OCI-LY3 (cell line): ENCODE results near the gene CTNNA3.

ENCODE experiments used
- H2AFZ ChIP-seq: fragments of 200-600, 300-600 bp; shearing (Covaris generic); 2 replicates; pipeline ENCODE4 v1.6.0; 2014; ENCODE audit warnings: antibody characterized with exemption, low read depth, low read length
- H3K27ac ChIP-seq: fragments of 200-600, 300-600 bp; sonication (generic); 2 replicates; pipeline ENCODE4 v1.5.1; 2014; ENCODE audit warnings: mild to moderate bottlenecking, low read length, moderate library complexity, mixed read lengths
- H3K27me3 ChIP-seq: fragments of 200-600, 300-600 bp; sonication (generic); 2 replicates; pipeline ENCODE4 v1.6.1; 2014; ENCODE audit warnings: low read depth, low read length, mixed read lengths
- H3K36me3 ChIP-seq: fragments of 200-600, 300-600 bp; sonication (generic); replicated peaks from 2 replicates; pipeline ENCODE3; 2014; ENCODE audit warnings: low read depth, low read length, mixed read lengths
- H3K4me1 ChIP-seq: fragments of 300-600, 200-600 bp; sonication (generic); 2 replicates; pipeline ENCODE4 v1.6.1; 2014; ENCODE audit warnings: low read length, mixed read lengths
- H3K4me2 ChIP-seq: fragments of 200-600, 300-600 bp; sonication (generic); 2 replicates; pipeline ENCODE4 v1.6.1; 2014; ENCODE audit warnings: low read length, mixed read lengths
- H3K4me3 ChIP-seq: fragments of 300-600, 200-600 bp; sonication (generic); 2 replicates; pipeline ENCODE4 v1.5.1; 2014; ENCODE audit warnings: antibody characterized with exemption, mild to moderate bottlenecking, low read length, moderate library complexity
- H3K79me2 ChIP-seq: fragments of 300-600, 200-600 bp; shearing (Covaris generic); 2 replicates; pipeline ENCODE4 v1.6.1; 2014; ENCODE audit warnings: mild to moderate bottlenecking, low read length, mixed read lengths
- H3K9ac ChIP-seq: fragments of 300-600, 200-600 bp; shearing (Covaris generic); 2 replicates; pipeline ENCODE4 v1.6.0; 2014; ENCODE audit warnings: mild to moderate bottlenecking, low read length, moderate library complexity
- H3K9me3 ChIP-seq: fragments of 200-600, 300-600 bp; shearing (Covaris generic); 2 replicates; pipeline ENCODE4 v1.6.1; 2014; ENCODE audit warnings: low read length, mixed read lengths; ENCODE audit not compliant: insufficient read depth
- H4K20me1 ChIP-seq: fragments of 200-600, 300-600 bp; sonication (generic); 2 replicates; pipeline ENCODE4 v1.6.1; 2016; ENCODE audit warnings: low read length, mixed read lengths; ENCODE audit not compliant: insufficient read depth
- CTCF ChIP-seq: fragments of 200-600, 300-600 bp; sonication (generic); IDR thresholded peaks from 2 replicates; pipeline ENCODE4 v1.5.1; 2014; ENCODE audit warnings: antibody characterized with exemption, low read length, low read depth
- EZH2phosphoT487 ChIP-seq: fragments of 200-600 bp; shearing (Covaris generic); IDR thresholded peaks from 2 replicates; pipeline ENCODE4 v1.6.1; 2018; ENCODE audit warnings: antibody characterized with exemption, mixed run types, low read depth

Gene CTNNA3

GRCh38 chr10:66982053-66982420 lies 714.0 kb downstream of the CTNNA3 start:
- Histone ChIP-seq H2AFZ (no peak overlapping the region), H3K4me3 (no peak overlapping the region), H3K79me2 (no peaks in the 10 kb centered on the region), H3K9me3 (no peaks in the 10 kb centered on the region), H4K20me1 (no peaks in the 10 kb centered on the region), H3K36me3 (no peaks in the 10 kb centered on the region), H3K27me3 (no peaks in the 10 kb centered on the region), H3K4me1 (peaks cover 41% of the 10 kb centered on the region), H3K4me2 (no peak overlapping the region), H3K9ac (no peak overlapping the region), H3K27ac (no peak overlapping the region)
- TF ChIP-seq CTCF (no peak), EZH2phosphoT487 (no peak)

- H3K36me3 ChIP-seq = no peaks in the 10 kb centered on the region
- no peak overlapping the region for H3K9ac ChIP-seq
- no peaks in the 10 kb centered on the region for H3K27me3 ChIP-seq
- H2AFZ ChIP-seq = no peak overlapping the region
- H3K9me3 ChIP-seq = no peaks in the 10 kb centered on the region
- H3K4me3 ChIP-seq = no peak overlapping the region
- H3K4me2 ChIP-seq = no peak overlapping the region
- TF ChIP-seq EZH2phosphoT487 (no peak), CTCF (no peak)
- H3K4me1 ChIP-seq = peaks cover 41% of the 10 kb centered on the region
- no peaks in the 10 kb centered on the region for H3K79me2 ChIP-seq
- no peak overlapping the region for H3K27ac ChIP-seq
- no peaks in the 10 kb centered on the region for H4K20me1 ChIP-seq
Measured at GRCh38 chr10:66981361-66982052, 714.5 kb downstream of the CTNNA3 start.

GRCh38 chr10:66980246-66980815 lies 715.7 kb downstream of the CTNNA3 start:
- H4K20me1 ChIP-seq = no peaks in the 10 kb centered on the region
- peak overlapping the region; percentile 76 for H3K27ac ChIP-seq
- no peaks in the 10 kb centered on the region for H3K36me3 ChIP-seq
- H2AFZ ChIP-seq = peak overlapping the region; percentile 71
- H3K79me2 ChIP-seq = no peaks in the 10 kb centered on the region
- no peaks in the 10 kb centered on the region for H3K27me3 ChIP-seq
- TF ChIP-seq EZH2phosphoT487 (no peak), CTCF (no peak)
- H3K9me3 ChIP-seq = no peaks in the 10 kb centered on the region
- H3K4me1 ChIP-seq = peaks cover 41% of the 10 kb centered on the region
- H3K9ac ChIP-seq = peak overlapping the region; percentile 31; the same call in 1 of the 2 replicates
- peak overlapping the region; percentile 70 for H3K4me2 ChIP-seq
- peak overlapping the region; percentile 30 for H3K4me3 ChIP-seq

- Histone ChIP-seq H3K4me2 (no peak overlapping the region), H3K36me3 (no peaks in the 10 kb centered on the region), H4K20me1 (no peaks in the 10 kb centered on the region), H2AFZ (no peak overlapping the region), H3K27me3 (no peaks in the 10 kb centered on the region), H3K27ac (no peak overlapping the region), H3K4me1 (no peaks in the 10 kb centered on the region), H3K9me3 (no peaks in the 10 kb centered on the region), H3K79me2 (no peaks in the 10 kb centered on the region), H3K9ac (no peak overlapping the region), H3K4me3 (no peak overlapping the region)
- TF ChIP-seq EZH2phosphoT487 (no peak), CTCF (no peak)
Measured at GRCh38 chr10:66964946-66965345, 731.0 kb downstream of the CTNNA3 start.
